Activated naive CD4-positive, alpha-beta T cell (primary cell): ENCODE measurements around the gene PSMG4.

Source experiments
- DNase-seq, 4 experiments: peaks; one replicate each; lab custom pipeline; 2025; lab: John Stamatoyannopoulos, UW

Gene PSMG4

DNA sequence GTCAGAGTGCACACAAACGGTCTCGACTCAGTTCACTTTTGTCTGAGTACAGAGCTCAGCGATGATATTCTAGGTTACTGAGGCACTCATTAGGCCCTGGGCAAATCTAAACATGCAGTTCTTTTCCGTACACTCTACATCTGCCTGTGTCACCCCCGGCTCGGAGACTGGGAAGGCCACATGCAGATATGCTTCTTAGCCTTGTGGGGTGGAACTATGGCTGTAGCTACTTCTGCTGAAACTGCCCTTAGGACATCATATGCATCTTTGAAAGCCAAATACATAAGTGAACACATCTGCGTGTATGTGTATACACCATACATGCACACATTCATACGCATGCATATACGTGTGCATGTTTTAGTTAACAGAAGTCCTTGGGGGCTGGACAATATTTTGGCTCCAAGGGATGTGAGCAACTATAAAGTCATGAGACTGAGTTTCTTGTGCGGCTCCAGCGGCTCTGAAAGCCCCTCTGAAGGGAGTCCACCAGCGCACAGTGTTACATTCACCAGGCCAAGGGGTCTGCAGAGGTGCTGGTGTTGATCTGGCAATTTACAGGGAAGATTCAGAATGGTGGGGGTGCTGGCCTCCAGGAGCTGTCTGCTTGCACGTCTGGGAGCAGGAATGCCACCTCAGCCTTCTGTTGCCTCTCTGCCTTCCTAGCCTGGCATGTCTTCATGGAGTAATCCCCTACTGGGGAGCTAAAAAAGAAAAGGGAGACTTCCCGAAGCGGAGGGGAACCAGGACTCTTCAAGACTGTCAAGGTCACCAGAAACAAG lies 31.6 kb downstream of the PSMG4 start:
- no peak for DNase-seq

DNA sequence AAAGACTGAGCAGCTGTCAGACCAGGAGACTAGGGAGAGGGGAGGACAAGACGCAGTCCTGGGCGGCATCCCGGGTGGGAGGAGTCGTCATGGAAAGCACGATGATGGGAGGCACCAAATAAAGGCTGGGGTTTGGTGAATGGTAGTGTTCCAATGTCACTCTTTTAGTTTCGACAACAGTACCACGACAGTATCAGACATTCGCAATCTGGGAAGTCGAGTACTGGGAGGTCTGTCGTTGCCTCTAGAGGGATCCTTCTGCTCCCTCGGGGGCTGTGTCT lies 32.1 kb downstream of the PSMG4 start:
- DNase-seq: no peak

DNA sequence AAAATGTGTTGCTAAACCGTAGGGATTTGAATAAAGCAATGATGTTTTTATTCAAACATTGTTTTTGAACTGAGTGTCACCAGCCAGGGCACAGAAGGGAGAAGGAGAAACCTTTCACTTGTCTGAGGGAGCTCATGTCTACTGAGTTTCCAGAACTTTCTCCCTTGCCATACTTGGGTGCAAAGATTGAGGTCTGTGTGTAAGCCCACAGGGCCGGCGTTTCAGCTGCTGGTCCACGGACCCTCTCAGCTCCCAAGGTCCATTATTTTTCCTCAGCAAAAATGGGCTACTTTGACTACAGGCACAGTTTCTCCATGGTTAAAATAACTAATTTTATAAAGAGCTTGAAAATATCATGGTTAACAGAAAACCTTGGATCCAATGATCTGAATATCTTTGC lies 32.6 kb downstream of the PSMG4 start:
- DNase-seq: no peak

DNA sequence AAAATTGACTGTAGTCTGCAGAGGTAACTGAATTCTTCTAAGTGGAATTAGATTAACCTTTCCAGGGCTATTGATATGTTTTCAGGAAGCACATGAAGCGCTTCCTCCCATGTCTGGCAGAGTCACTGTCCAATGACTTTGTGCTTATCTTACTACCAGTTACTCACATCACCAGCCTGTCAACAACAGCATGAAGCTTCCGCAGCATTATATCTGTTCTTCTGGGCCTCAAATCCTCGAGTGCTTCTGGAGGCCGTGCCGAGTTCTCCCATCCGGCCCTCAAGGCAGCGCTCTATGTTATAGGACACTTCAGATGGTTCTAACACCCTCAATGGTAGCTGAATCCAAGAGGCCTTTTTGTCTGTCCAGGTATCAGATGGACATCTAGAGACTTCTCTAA lies 33.2 kb downstream of the PSMG4 start:
- DNase-seq: no peak

DNA sequence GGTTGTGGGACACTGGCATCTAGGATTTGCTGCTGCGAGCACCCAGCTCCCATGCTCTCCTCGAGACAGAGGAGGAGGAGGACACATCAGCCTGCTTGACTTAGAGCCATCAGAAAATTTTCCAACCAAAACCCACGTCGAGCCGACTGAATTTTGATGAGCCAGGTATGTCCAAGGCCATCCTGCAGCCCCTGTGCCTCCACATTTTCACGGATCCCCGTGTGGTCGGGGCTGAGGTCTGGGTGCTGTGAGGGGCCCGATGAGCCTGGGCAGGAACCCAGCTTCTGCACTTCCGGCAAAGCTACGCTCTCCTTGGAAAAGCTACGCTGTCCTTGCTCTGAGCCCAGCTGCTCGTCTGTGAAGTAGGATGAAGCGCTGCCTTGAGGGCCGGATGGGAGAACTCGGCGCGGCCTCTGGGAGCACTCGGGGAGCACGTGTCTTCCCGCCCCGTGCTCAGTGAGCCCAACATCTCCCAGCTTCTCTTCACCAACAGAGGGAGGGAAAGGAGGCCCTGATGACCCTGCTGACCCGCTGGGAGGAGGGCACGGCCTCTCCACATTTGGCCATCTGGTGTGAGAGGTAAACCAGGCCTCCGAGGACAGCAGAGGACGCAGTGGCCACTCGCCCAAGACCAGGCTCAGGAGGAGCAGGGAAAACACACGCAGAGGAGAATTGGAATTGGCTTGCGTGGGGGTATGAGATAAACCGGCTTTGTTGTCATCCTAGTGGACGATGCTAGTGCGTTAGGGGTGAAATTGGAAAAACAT lies 33.9 kb downstream of the PSMG4 start:
- no peak for DNase-seq

DNA sequence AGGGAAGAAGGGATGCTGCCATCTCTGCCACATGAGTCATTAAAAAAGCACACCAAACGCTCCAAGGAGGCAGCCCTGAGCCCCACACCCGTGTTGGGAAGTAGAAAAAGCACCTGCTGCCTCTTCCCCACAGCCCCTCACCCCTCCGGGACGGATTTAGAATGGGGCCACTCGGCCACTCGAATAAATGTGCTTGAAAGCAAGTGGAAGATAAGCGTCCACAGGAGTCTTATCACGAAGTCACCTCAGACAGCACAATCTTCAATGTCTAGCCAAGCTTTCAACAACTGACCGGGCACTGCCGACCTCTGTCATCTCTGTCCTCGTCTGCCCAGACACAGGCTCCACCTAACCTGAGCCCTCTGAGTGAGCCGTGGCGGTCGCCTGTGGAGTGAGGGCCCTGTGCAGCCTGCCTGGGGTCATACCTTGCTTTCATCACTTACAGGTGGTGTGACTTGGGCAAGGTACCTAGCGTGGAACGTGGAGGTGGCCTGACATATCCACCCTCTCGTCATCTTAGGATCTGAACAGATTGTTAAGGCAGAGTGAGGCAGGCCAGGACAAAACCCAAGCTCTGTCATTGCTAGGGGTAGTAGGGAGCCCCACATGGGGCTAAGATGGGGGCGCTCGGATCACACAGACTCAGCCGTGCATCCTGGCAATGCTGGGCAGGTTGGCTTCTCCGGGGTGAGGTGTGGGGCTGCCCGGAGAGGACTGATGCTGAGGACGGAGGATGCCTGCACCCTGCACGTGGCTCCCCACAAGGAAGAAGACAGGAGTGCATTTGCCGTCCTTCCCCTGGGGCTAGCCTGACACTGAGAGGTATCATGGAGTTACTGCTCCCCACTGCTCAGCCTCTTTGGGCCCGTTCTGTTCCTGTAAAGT lies 34.8 kb downstream of the PSMG4 start:
- DNase-seq: no peak

DNA sequence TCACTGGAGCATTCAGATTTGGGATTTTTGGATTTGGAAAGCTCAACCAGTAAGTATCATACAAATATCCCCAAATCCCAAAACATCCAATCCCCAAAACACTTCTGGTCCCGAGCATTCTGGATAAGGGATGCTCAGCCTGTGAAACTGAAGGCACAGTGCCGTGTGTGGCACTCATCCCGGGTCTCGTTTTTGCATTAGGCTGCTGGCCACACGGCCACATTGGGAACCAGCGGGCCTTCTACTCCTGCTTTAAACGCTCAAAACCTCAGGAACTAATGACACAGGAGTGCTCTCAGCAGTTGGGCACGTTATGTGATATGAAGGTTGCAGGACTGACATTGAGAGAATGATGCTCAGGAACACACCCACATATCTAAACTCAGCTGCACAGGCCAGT lies 35.6 kb downstream of the PSMG4 start:
- DNase-seq: no peak

DNA sequence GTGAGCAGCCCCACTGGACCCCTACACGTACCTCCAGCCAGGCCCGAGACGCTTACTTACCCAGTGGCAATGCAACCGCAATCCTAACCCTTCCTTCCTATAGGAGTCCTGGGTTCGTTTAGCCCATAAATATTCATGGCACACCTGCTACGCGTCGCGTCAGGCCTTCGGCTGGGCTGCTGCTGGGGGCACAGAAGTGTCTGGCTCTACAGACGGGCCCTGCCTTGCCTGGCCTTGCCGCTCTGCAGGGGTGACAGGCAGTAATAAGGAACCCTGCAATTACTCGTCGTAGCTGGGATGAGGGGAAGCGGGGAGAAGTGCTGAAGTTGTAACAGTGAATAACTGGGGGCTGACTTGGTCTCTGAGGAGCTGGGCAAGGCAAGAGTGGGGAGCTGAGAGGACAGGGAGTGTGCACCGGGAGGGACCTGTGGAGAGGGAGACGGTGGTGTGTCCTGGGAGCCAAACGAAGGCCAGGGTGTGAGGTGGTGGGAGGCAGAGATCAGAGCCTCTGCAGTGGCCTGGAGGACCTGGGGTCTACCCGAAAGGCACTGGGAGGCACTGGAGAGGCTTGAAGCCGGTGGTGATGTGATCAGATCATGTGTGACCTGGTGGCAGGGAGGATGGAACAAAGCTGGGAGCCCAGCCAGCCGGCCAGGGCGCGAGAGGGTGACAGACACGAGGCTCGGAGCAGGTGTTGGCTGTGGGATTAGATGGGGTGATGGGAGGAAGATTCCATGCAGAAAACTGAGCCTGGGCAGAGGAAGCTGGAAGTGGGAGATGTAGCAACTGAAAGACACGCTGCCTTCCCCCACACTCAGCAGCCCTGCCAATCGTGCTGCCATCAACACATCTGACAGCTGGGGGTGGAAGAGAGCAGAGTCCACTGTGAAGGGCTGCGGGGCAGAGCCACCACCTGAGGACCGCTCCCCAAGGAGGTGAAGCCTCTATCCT lies 36.4 kb downstream of the PSMG4 start:
- no peak for DNase-seq

DNA sequence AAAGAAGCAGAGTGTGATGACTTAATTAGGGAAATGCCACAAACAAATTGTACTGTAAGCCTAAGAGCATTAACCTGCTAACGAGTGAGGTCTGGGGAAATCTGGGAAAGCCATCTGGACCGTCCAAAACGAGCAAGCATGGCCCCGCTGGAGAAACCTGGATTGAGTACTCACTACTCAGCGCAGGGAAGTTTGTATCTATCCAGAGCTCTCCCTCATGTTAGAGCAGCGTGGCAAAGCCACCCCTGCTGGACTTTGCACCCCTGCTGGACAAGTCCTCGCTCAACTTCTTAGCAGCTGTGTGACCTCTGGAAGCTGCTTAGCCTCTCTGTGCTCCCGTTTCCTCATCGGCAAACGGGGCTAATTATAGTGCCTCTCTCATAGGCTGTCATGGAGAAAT lies 37.3 kb downstream of the PSMG4 start:
- DNase-seq: no peak

DNA sequence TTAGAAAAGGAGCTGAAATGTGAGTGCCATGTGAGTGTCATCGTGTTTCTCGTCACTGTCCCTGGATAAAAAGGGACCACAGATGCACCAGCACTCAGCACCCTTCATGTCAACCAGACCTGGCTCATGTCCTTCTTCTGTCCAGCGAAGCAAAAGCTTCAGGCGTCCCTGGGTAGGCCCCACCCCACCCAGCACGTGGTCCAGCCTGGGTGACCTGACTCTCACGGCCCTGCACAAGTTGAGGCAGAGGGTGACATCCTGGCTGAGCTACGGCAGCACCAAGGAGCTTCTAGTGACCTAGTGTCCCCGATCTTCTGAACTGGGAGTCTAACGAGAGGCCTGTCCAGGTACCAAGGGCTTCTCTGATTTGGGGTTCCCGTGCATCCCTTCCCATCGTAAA lies 37.8 kb downstream of the PSMG4 start:
- DNase-seq: no peak

DNA sequence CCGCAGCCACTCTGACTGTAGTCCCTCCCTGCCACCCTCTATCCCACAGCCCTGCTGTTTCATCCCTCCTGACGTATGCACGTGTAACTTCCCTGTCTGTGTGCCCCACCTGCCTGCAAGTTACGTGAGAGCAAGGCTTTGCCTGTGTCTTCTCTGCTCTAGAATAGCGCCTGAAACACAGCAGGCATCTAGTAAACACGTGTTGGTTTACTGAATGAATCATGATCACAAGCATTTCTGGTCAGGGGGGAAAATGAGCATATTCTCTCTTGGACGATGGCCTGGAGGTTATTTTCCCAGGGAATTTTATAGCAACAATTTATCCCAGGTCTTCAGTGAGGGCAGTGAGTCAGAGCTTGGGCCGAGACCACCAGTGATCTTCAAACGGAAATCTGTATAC lies 38.3 kb downstream of the PSMG4 start:
- no peak for DNase-seq

DNA sequence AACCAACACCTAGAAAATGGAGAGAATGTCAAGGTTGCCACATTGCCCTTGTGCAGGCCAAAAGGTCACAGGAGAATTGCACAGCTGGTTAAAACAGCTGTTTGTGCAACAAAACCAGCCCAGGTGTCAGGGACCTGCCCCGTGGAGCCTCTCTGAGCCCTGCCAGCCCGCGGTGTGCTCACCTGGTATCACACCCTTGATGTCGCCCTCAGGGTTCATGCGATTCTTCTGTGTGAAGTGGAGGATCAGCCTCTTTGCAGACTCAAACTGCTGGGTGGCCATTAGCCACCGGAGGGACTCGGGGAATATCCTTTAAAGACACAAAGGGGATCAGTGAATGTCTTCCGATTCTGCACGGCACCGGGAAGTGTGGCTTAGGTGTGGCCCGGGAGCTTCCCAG lies 39.2 kb downstream of the PSMG4 start:
- no peak for DNase-seq

DNA sequence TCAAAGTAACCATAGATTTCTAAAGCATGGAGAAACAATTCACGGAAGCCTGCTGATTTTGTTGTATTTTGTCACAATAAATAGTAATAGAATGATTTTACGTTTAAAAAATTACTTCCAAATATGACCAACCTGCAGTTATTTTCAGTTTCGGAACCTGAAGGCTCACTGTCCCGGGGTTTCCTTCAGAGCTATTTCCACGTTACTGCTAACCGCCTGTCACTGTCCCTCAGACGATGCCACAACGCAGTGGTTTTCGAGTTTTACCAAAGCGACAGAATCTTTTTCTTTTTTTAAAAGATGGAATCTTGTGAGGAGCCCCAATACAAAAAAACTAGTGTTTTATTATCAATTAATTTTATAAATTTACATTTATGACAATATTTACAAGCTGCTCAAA lies 40.5 kb downstream of the PSMG4 start:
- DNase-seq: no peak

DNA sequence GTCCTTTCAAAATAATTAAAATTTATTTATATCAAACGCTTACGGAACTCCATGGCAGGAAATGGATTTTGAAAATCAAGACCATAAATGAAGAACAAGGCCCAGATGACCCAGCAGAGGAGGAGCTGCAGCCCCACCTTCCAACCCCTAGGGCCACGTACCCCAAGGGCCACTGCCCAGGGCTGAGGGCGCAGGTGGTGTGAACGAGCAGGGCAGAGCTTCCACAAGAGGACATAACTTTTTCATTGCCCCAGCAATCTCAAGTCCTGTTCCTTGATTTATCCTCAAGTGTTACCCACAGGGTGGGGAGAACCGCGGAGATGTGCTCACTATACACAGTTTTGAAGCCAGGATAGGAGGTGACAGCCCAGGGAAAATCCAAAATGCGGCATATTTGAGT lies 42.8 kb downstream of the PSMG4 start:
- no peak for DNase-seq

DNA sequence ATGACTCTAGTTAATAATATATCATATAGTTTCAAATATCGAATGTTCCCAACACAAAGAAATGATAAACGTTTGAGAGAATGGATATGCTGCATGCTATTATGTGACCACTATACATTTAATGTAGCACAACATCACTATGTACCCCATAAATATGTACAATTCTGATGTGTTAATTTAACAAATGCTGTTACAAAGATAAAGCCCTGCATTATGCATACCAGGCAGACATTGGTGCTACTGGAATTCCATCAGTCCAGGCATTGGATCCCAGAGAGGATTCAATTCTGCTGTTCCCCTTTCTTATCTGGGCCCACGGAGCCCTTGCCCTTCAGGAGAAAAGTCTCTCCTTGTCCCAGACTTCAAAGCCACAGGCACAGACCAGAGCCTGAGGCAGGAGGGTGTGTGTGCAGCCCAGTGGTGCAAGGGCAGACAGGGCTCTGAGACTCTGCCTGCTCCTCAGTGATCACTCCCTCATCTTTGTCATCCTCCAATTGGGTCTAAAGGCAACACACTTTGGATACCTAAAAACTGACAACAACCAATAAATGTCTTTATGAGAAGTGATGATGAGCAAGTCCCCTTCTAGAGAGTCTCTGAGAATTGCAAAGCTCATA lies 45.2 kb downstream of the PSMG4 start:
- no peak for DNase-seq

DNA sequence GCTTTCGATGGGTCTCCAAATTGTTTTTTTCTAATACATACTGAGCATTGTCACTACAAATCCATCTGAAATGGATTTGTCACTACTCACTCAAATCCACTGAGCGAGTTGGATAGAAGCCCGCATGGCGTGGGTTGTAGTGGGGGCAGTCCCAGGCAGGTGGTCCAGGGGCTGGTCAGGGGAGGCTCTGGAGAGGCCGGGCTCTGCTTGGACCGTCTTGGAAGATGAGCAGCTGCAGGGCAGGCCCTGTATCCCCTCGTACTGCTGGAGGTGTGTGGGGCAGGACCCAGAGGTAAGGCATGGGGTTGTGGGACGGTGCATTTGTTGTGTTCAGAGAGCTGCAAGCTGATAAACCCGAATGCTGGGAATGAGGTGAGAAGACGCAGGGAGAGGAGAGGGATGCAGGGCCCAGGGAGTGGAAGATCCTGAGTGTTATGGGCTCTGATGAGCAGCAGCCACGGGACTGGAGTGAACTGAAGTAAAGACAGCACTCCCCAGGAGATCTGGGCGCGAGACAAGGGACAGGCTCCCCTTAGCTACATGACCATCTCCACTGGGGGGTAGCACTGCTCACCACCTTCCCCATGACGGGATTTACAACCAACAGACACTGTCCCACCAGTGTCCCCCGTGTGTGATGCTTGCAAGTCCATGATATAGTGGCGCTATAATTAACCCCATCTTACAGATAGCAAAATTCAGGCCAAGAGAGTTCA lies 45.9 kb downstream of the PSMG4 start:
- no peak for DNase-seq

DNA sequence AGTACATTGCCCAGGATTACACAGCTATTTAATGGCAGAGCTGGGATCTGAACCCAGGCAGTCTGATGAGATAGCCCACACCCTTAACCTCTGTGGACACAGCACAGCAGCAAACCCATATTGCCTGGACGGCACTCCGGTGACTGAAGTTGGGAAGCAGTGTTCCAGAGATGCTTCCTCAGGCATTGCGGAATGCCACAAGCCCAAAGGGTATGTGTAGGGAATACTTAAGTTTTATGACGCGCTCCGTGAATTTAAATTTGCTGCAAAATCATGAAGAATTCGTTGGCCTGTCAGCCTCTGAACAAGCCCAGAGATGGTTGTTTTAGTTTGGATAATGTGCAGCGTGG lies 46.4 kb downstream of the PSMG4 start:
- no peak for DNase-seq

DNA sequence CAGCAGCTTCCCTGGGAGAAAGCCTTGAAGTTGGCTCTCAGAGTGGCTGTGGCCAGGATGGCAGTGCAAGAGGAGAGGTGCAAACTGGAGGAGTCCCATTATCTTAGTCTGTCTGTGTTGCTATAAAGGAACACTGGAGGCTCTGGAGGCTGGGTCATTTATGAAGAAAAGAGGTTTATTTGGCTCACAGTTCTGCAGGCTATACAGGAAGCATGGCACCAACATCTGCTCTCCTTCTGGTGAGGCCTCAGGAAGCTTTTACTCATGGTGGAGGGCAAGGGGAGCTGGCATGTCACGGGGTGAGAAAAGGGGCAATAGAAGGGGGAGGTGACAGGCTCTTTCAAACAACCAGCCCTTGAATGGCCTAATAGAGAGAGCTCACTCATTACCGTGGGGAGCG lies 47.1 kb downstream of the PSMG4 start:
- no peak for DNase-seq

DNA sequence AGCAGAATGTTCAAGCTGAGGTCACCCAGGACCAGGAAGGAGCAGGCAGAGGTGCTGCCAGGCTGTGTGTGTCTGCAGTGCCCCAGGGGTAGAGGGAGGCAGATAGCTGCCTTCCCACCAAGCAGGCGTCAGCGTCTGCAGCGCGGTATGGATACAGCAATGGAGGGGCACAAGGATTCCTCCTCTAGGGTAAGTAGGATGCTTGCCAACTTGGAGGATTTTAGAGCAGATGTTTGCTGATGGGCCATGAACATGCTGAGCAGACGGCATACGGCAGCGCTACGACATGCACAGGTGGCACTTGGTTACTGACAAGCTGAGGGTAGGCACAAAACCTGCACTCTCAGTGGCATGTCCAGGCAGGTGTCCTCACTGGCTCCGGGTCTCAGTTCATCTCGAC lies 48.1 kb downstream of the PSMG4 start:
- no peak for DNase-seq

DNA sequence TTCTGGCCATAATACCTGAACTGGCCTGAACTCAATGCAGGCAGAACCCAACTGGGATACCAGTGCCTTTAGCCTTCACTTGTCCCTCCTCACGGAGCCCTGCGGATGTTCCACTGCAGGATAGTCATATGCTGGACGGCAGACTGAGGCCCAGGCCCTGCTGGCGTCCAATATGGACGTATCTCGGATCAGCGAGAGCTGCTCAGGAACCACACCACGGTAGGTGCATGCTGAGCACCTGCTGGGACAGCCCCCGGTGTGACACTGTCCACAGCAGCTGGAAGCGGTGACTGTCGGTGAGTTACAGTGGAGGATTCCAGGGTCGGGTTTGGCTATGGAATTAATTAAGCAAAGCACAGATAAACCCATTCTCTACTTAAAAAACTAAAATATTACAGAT lies 48.7 kb downstream of the PSMG4 start:
- no peak for DNase-seq

DNA sequence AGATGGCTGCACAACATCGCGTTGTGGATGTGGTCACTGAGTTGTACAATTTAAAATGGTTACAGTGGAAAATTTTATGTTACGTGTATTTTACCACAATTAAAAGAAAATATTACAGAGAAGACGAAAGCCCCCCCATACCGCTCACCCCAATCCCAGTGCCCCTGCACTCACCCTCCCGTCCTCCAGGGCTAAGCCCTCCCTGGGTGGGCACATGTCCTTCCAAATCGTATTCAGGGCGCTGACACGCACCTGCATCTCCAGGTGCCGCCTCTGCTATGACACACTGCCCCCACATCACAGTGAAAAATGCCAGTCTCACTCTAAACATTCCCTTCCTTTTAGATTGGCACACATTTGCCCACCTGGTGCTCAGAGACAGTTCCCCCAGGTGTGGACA lies 49.4 kb downstream of the PSMG4 start:
- no peak for DNase-seq
